Cortex of kidney (tissue), 1 donor: ENCODE measurements around the gene ATRN.
"Not testable (repeated sequence)": the region's sequence is repeated elsewhere in the genome, so short reads cannot be mapped to it uniquely, and the experiment has no call there.

ENCODE experiments used
- DNase-seq: peaks from one replicate; lab custom pipeline; 2025; lab: John Stamatoyannopoulos, UW

Gene ATRN

GRCh38 chr20:3563548-3564177, 92.8 kb downstream of the ATRN start:
- DNase-seq = no peak

DNA sequence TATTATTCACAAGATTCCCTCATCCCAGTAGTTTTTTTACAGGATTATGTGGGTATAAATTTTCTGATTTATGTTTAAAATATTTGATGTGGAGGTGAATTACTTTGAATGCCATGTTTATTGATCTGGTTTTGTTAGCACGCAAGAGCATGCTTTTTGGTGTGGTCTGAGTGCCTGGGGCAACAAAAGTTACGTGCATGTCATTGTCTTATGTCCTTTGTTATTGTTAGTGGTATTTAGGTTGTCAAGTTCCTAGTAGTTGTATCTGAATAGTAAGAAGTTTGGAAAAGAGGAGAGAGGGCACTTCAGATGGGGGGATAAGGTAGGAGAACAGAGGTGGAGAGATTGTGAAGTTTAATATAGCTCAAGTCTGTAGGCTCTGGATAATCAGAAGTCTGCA, 95.0 kb downstream of the ATRN start:
- no peak for DNase-seq

DNA sequence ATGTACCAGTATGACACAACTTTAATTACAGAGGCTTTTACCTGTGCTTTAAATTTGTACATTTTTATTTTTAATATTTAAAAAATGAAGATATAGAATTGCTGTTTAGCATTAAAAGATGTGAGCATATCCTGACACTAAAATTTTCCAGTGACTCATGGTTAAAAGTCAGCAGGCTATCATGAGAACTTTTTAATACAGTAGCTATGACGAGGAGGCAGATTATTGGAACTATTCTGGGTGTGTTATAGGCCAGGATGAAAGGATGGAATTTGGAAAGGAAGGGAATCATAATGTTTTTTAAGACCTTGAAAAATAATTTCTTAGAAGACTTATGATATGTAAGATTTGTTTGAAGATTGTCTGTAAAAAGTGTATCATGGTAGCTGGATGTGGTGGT, 101.3 kb downstream of the ATRN start:
- no peak for DNase-seq

- no peak for DNase-seq
Observed at GRCh38 chr20:3576363-3576762, 105.5 kb downstream of the ATRN start.

DNA sequence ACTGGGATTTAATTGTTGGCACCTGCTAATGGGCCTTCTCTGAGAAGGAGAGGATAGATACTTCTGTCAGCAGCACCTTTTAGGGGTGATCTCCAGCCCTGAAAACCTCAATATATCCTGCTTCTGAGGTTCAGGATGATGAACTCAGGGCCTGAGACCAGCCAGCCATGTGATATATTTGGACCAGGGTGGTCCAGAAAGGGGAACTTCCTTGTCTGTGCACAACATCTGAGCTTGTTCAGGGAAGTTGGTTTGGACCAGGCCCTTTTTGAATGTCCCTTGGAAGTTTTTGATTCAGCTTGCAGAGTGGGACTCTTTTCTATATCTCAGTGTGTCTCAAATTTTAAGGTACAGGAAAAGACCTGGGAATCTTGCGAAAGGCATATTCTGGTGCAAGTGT, 106.5 kb downstream of the ATRN start:
- DNase-seq = no peak

- DNase-seq = no peak
Observed at GRCh38 chr20:3580412-3580811, 109.6 kb downstream of the ATRN start.

DNA sequence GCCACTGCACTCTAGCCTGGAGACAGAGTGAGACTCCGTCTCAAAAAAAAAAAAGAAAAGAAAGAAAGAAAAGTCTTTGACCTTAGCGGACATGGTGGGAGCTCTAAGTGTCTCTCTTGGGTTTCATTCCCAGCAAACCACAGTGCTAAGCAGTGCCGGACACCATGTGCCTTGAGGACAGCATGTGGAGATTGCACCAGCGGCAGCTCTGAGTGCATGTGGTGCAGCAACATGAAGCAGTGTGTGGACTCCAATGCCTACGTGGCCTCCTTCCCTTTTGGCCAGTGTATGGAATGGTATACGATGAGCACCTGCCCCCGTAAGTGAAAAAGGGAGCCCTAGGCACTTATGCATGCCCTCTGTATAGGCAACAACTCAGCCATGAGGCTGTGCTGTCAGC, 112.9 kb downstream of the ATRN start:
- DNase-seq = no peak

DNA sequence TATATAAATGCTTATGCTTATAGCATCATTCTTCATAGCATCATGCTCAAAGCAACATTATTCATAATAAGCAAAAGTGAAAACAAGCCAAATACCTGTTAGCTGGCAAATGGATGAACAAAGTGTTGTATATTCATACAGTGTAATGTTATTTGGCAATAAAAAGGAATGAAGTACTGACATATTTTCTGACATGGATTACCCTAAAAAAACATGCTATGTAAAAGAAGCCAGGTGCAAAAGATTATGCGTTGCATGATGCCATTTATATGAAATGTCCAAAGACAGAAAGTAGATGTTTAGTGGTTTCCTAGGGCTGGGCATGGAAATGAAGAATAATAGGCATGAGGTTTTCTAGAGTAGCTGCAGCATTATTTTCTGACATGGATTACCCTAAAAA, 115.3 kb downstream of the ATRN start:
- DNase-seq = no peak

DNA sequence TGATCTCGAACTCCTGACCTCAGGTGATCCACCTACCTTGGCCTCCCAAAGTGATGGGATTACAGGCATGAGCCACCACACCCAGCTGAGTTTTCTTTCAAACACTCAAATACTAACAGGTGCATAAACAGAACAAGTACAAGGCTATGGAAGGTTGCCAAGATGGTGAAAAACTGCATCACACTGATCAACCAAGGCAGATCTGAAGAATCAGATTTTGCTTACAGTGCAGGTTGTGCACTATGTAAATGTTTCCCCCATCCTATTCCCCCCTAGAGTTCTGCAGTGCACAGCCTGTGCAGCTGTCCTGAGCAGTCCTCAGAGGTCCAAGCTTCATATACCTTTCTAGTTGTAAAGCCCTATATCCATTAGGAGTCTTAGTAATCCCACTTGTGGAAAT, 119.3 kb downstream of the ATRN start:
- DNase-seq = no peak

GRCh38 chr20:3592931-3593330, 122.1 kb downstream of the ATRN start:
- no peak for DNase-seq

GRCh38 chr20:3595541-3595940, 124.7 kb downstream of the ATRN start:
- no peak for DNase-seq

DNA sequence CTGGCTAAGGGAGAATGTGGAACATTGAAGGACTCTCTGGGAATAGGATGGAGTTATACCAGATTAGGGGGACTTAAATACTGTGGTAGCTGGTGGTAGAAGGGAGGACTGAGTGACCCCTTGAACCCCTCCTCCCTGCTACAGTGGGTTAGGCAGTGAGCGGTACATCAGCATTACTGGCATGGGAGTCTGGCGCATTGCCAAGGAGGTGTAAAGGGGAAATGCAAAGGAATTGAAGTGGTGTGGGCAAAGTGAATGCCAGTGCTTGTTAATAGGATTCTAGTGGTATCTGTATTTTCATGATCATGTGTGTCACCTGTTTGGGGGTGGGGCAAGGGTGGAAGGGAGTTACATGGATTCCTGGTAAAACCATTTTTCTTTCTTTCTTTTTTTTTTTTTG, 132.3 kb downstream of the ATRN start:
- no peak for DNase-seq

DNA sequence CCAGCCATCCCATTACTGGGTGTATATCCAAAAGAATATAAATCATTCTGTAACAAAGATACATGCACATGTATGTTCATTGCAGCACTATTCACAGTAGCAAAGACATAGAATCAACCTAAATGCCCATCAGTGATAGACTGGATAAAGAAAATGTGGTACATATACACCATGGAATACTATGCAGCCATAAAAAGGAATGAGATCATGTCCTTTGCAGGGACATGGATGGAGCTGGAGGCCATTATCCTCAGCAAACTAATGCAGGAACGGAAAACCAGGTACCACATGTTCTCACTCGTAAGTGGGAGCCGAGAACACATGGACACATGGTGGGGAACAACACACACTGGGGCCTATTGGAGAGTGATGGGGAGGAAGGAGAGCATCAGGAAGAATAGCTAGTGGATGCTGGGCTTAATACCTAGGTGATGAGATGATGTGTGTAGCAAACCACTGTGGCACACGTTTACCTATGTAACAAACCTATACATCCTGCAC, 134.6 kb downstream of the ATRN start:
- not testable (repeated sequence) for DNase-seq

- no peak for DNase-seq
Observed at GRCh38 chr20:3606021-3606420, 135.2 kb downstream of the ATRN start.

DNA sequence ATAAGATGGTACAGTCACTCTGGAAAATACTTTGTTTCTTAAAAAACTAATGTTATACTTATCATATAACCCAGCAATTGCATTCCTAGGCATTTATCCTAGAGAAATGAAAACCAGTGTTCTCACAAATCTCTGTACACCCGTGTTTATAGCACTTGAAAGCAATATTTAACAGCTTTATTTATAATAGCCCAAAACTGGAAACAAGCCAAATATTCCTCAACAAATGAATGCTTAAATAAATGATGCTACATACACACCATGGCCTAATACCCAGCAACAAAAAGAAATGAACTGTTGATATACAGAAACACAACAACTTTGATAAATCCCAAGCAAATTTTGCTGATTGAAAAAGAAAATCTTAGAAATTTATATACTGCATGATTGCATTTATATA, 141.1 kb downstream of the ATRN start:
- no peak for DNase-seq

DNA sequence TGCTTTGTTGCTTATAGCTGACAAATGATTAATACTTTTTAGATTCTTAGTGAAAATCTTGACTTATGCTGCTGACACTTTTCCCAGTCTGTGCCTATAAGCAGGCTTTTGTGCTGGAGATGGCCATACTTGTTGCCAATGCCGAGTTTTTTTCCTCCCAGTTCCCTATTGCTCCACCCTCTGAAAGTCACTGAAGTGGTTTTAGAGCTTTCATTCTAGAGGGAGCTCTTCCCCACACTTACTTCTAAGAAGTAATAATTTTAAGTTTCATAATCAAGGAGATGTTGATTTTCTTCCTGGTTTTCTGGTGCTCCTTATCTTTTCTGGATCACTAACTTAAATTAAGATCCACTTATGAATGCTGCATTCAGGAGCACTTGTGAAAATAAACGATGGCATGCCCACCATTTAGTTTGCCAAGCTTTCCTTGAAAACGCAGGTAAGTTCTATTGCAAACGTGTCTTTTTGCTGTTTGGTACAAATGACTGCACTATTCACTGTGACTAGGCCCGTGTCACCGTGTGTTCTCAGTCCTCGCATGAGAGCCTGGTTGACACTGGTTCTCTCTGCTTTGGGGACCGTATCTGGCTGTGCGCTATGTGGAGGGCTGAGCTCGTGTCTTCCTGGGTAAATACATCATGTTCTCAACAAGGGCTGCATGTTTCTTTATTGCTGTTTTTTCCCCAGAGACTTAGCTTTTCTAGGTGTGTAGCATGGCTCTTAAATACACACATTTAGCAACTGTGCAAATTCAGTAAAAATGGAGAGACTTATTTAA, 142.2 kb downstream of the ATRN start:
- DNase-seq = no peak

GRCh38 chr20:3613821-3614440, 143.1 kb downstream of the ATRN start:
- no peak for DNase-seq

DNA sequence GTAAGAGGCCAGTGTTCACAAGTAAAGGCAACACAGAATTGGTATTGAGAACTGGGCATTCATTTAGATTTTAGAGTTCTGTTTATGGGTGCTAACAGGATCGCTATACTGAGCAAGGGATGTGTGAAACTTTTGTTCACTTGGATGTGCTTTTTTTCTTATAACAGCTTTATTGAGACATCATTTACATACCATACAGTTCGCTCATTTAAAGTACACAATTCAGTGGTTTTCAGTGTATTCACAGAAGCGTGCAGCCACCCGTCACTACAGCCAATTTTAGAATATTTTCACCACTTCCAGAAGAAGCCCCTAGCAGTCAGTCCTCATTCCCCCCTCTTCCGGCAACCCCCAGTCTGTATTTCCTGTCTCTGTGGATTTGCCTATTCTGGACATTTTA, 143.6 kb downstream of the ATRN start:
- DNase-seq = no peak

DNA sequence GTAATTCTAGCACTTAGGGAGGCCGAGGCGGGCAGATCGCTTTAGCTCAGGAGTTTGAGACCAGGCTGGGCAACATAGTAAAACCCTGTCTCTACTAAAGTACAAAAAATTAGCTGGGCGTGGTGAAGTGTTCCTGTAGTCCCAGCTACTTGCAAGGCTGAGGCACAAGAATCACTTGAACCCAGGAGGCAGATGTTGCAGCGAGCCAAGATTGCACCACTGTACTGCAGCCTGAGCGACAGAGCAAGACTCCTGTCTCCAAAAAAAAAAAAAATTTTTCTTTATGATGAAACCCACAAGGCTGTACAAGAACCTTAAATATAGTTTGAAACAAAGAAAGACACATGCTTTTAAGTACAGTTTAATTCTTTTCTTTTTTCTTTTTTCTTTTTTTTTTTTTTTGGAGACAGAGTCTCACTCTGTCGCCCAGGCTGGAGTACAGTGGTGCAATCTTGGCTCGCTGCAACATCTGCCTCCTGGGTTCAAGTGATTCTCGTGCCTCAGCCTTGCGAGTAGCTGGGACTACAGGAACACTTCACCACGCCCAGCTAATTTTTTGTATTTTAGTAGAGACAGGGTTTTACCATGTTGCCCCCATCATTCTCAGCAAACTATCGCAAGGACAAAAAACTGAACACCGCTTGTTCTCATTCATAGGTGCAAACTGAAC, 144.5 kb downstream of the ATRN start:
- not testable (repeated sequence) for DNase-seq

GRCh38 chr20:3616250-3616649, 145.4 kb downstream of the ATRN start:
- no peak for DNase-seq

DNA sequence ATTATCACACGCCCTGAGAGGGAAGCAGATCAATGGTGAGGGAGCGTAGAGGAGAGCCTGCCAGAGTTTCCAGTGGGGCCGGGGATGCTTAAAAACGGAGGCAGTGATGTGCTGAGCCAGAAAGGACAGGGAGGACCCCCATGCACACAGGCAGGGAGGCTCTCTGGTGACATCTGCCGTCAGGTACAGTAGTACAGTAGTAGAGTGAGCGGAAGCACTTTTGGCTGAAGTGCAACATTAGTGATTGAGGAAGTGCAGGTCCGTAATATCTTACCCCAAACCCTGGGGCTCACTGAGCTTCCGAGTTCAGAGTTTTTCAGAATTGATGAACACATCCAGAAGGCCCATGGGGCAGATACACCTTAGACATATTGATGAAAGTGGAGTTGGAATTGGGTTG, 150.3 kb downstream of the ATRN start:
- DNase-seq = no peak

GRCh38 chr20:3622406-3622805, 151.6 kb downstream of the ATRN start:
- DNase-seq = no peak

- no peak for DNase-seq
Observed at GRCh38 chr20:3627476-3627875, 156.7 kb downstream of the ATRN start.
